GM12878 (cell line): ENCODE measurements around the gene ANKS1A. TPM values are rescaled to one million over a fixed set of nuclear protein-coding genes. Genes with fewer than 3 reads are reported as not detected.

ENCODE experiments used
- BMI1 ChIP-seq: fragments of 450-650 bp; IDR thresholded peaks from 2 replicates; pipeline ENCODE4 v1.6.1; 2016; ENCODE audit warnings: mild to moderate bottlenecking, moderate library complexity, borderline replicate concordance
- CREM ChIP-seq: IDR thresholded peaks from 2 replicates; pipeline ENCODE4 v1.6.1; 2014; ENCODE audit warnings: antibody characterized with exemption, low read depth
- EED ChIP-seq: sonication (generic); IDR thresholded peaks from 2 replicates; pipeline ENCODE4 v1.6.1; 2016; ENCODE audit warnings: antibody characterized with exemption, low read depth
- EP300 ChIP-seq, 2 experiments: fragments of 150-350 bp in 1 of 2; IDR thresholded peaks; 2 replicates each; pipeline ENCODE4 v1.6.1; 2011 to 2012; ENCODE audit warnings: low read depth in 2 of 2, low read length in 2 of 2, borderline replicate concordance in 1 of 2, improper control_type of control experiment in 1 of 2, inconsistent platforms in 1 of 2; ENCODE audit not compliant: control insufficient read depth in 1 of 2
- ETV6 ChIP-seq, 2 experiments: fragments of 450-650 bp in 1 of 2; IDR thresholded peaks in 1 of 2; conservative IDR thresholded peaks in 1 of 2; 2 replicates each; pipeline ENCODE4 v1.6.1; 2014; ENCODE audit warnings: antibody characterized with exemption in 1 of 2, borderline replicate concordance in 1 of 2, low read depth in 1 of 2, mild to moderate bottlenecking in 1 of 2, moderate library complexity in 1 of 2
- GATAD2B ChIP-seq: fragments of 450-650 bp; conservative IDR thresholded peaks from 2 replicates; pipeline ENCODE4 v1.6.1; 2017; ENCODE audit warnings: low read depth, mild to moderate bottlenecking, moderate library complexity
- HCFC1 ChIP-seq: fragments of 150-350 bp; IDR thresholded peaks from 2 replicates; pipeline ENCODE4 v1.6.1; 2014; ENCODE audit warnings: low read length
- HDAC6 ChIP-seq: fragments of 200-600 bp; sonication (generic); IDR thresholded peaks from one replicate; pipeline ENCODE4 v1.8.0; 2017; ENCODE audit warnings: antibody characterized with exemption; ENCODE audit not compliant: unreplicated experiment
- JUNB ChIP-seq: IDR thresholded peaks from 2 replicates; pipeline ENCODE4 v1.6.1; 2016; ENCODE audit warnings: antibody characterized with exemption, mild to moderate bottlenecking
- LARP7 ChIP-seq: fragments of 450-650 bp; IDR thresholded peaks from 2 replicates; pipeline ENCODE4 v1.6.1; 2017; ENCODE audit warnings: mild to moderate bottlenecking
- NFXL1 ChIP-seq: fragments of 450-650 bp; IDR thresholded peaks from 2 replicates; pipeline ENCODE4 v1.6.1; 2017; ENCODE audit warnings: antibody characterized with exemption, mild to moderate bottlenecking, borderline replicate concordance
- NR2C2 ChIP-seq: IDR thresholded peaks from 2 replicates; pipeline ENCODE4 v1.6.1; 2011; ENCODE audit warnings: borderline replicate concordance, low read depth; ENCODE audit not compliant: control insufficient read depth, insufficient read length
- POU2F2 ChIP-seq: IDR thresholded peaks from 3 replicates; pipeline ENCODE4 v1.6.1; 2011; ENCODE audit warnings: low read depth, mild to moderate bottlenecking, low read length, borderline replicate concordance
- RAD21 ChIP-seq: IDR thresholded peaks from 2 replicates; pipeline ENCODE4 v1.6.1; 2011; ENCODE audit warnings: mild to moderate bottlenecking, low read depth, low read length, moderate library complexity; ENCODE audit not compliant: insufficient read depth
- STAT3 ChIP-seq: IDR thresholded peaks from 2 replicates; pipeline ENCODE4 v1.6.1; 2011; ENCODE audit warnings: low read depth, low read length, improper control_type of control experiment
- TBL1XR1 ChIP-seq: IDR thresholded peaks from 2 replicates; pipeline ENCODE4 v1.6.1; 2012; ENCODE audit warnings: low read depth, low read length, improper control_type of control experiment
- ZNF384 ChIP-seq: IDR thresholded peaks from 2 replicates; pipeline ENCODE4 v1.6.1; 2012; ENCODE audit warnings: low read depth, mild to moderate bottlenecking, low read length, improper control_type of control experiment, borderline replicate concordance
- polyA plus RNA-seq, 11 experiments: library from polyadenylated mRNA; depleted of rRNA in 4 of 11; unstranded in 6 of 11; stranded (reverse) in 5 of 11; fragments of >200 nt; fragmentation: Nextera tagmentation in 4 of 11; fragmentation: Illumina TruSeq in 1 of 11; extraction: Ambion mirVana in 4 of 11; extraction: Trizol in 1 of 11; gene quantifications; 1 replicate in 1 of 11; 2 replicates in 10 of 11; pipeline versions ENCODE4 v1.2.1 to v1.2.3, GENCODE V29; 2011 to 2016; ENCODE audit warnings: inconsistent platforms in 2 of 11, missing spikeins in 2 of 11, low read depth in 1 of 11
- total RNA-seq, 4 experiments: library from RNA; depleted of rRNA in 3 of 4; stranded (reverse); fragments of >200 nt in 3 of 4; fragmentation: Illumina TruSeq in 1 of 4; extraction: Trizol in 1 of 4; gene quantifications; 2 replicates each; pipeline versions ENCODE4 v1.2.1 to v1.2.3, GENCODE V29; 2013 to 2021
- TF ChIP-seq, protein P1 (sequence below): fragments of 450-650 bp; IDR thresholded peaks from 2 replicates; pipeline ENCODE4 v1.6.1; 2016; ENCODE audit warnings: mild to moderate bottlenecking
- TF ChIP-seq, protein P2 (sequence below): IDR thresholded peaks from 2 replicates; pipeline ENCODE4 v1.6.1; 2011; ENCODE audit warnings: mild to moderate bottlenecking, low read depth, low read length, moderate library complexity; ENCODE audit not compliant: insufficient replicate concordance
- TF ChIP-seq, protein P3 (sequence below): fragments of 450-650 bp; IDR thresholded peaks from 2 replicates; pipeline ENCODE4 v1.6.1; 2014; ENCODE audit warnings: mild to moderate bottlenecking
- TF ChIP-seq, protein P4 (sequence below): IDR thresholded peaks from 2 replicates; pipeline ENCODE4 v1.6.1; 2011; ENCODE audit warnings: low read depth, low read length, improper control_type of control experiment, borderline replicate concordance
- TF ChIP-seq, protein P5 (sequence below): IDR thresholded peaks from 2 replicates; pipeline ENCODE4 v1.6.1; 2012; ENCODE audit warnings: low read length, inconsistent platforms

ANKS1A gene
- total and polyA plus RNA-seq, 10 of the 15 experiments (the other 5 are each of a cell fraction or from before 2014, with no cell fraction given), result 0.60 to 7.0 (median 3.0) TPM

DNA sequence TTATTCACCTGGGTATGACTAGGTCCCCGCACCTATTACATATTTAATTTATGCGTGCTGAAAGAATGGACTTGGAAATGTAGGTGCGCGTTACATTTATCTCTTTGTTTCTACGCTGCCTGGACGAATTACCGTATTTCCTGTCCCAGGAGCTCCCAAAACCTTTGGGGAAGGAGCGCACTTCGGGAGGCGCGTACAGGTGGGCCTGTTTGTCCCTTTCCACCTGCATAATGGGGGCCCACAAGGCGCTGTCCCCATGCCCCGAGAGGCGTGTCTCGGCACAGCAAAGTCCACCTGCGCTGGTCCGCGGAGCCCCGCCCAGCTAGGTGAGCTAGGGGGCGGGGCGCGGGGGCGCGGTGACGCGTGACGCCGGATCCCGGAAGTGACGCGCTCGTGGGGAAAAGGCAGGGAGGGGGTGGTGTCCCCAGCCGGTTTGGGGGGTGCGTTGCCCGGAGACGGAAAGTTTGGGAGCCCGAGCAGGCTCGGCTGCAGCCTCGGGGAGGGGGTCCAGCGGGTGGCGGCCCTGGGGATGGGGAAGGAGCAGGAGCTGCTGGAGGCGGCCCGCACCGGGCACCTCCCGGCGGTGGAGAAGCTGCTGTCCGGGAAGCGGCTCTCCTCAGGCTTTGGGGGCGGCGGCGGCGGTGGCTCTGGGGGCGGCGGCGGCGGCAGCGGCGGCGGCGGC lies at the start of gene ANKS1A (continued):
- TF ChIP-seq HDAC6 (no peak), JUNB (no peak), NR2C2 (no peak), POU2F2 (no peak), LARP7 (peak; percentile 64; the same call in 1 of the 2 replicates), EED (peak; percentile 26; the same call in 1 of the 2 replicates), RAD21 (no peak), TBL1XR1 (no peak), EP300 (IDR thresholded peaks at IDR 0.05; ENCODE audit: borderline replicate concordance in 1 of 2, control insufficient read depth in 1 of 2, low read depth in 2 of 2, low read length in 2 of 2) (no peak), BMI1 (peak; percentile 66; the same call in 1 of the 2 replicates), NFXL1 (no peak), HCFC1 (0 out of 2 replicates have a peak, but pooled peaks have one; percentile 19), ETV6 (conservative IDR thresholded peaks at IDR 0.05 in 1 of 2, IDR thresholded peaks at IDR 0.05 in 1 of 2; ENCODE audit: borderline replicate concordance in 1 of 2, low read depth in 1 of 2) (no peak), STAT3 (no peak), ZNF384 (no peak), CREM (peak; percentile 91), GATAD2B (peak; percentile 65; the same call in 1 of the 2 replicates)
- TF ChIP-seq, protein P1, sequence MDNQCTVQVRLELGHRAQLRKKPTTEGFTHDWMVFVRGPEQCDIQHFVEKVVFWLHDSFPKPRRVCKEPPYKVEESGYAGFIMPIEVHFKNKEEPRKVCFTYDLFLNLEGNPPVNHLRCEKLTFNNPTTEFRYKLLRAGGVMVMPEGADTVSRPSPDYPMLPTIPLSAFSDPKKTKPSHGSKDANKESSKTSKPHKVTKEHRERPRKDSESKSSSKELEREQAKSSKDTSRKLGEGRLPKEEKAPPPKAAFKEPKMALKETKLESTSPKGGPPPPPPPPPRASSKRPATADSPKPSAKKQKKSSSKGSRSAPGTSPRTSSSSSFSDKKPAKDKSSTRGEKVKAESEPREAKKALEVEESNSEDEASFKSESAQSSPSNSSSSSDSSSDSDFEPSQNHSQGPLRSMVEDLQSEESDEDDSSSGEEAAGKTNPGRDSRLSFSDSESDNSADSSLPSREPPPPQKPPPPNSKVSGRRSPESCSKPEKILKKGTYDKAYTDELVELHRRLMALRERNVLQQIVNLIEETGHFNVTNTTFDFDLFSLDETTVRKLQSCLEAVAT, result no peak
- TF ChIP-seq, protein P2, sequence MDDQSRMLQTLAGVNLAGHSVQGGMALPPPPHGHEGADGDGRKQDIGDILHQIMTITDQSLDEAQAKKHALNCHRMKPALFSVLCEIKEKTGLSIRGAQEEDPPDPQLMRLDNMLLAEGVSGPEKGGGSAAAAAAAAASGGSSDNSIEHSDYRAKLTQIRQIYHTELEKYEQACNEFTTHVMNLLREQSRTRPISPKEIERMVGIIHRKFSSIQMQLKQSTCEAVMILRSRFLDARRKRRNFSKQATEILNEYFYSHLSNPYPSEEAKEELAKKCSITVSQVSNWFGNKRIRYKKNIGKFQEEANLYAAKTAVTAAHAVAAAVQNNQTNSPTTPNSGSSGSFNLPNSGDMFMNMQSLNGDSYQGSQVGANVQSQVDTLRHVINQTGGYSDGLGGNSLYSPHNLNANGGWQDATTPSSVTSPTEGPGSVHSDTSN, result no peak
- TF ChIP-seq, protein P3, sequence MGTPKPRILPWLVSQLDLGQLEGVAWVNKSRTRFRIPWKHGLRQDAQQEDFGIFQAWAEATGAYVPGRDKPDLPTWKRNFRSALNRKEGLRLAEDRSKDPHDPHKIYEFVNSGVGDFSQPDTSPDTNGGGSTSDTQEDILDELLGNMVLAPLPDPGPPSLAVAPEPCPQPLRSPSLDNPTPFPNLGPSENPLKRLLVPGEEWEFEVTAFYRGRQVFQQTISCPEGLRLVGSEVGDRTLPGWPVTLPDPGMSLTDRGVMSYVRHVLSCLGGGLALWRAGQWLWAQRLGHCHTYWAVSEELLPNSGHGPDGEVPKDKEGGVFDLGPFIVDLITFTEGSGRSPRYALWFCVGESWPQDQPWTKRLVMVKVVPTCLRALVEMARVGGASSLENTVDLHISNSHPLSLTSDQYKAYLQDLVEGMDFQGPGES, result no peak
- TF ChIP-seq, protein P4, sequence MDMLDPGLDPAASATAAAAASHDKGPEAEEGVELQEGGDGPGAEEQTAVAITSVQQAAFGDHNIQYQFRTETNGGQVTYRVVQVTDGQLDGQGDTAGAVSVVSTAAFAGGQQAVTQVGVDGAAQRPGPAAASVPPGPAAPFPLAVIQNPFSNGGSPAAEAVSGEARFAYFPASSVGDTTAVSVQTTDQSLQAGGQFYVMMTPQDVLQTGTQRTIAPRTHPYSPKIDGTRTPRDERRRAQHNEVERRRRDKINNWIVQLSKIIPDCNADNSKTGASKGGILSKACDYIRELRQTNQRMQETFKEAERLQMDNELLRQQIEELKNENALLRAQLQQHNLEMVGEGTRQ, result no peak
- TF ChIP-seq, protein P5, sequence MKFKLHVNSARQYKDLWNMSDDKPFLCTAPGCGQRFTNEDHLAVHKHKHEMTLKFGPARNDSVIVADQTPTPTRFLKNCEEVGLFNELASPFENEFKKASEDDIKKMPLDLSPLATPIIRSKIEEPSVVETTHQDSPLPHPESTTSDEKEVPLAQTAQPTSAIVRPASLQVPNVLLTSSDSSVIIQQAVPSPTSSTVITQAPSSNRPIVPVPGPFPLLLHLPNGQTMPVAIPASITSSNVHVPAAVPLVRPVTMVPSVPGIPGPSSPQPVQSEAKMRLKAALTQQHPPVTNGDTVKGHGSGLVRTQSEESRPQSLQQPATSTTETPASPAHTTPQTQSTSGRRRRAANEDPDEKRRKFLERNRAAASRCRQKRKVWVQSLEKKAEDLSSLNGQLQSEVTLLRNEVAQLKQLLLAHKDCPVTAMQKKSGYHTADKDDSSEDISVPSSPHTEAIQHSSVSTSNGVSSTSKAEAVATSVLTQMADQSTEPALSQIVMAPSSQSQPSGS, result no peak
